H1 (cell line): Measurements from ENCODE around the gene ANO2. TPM values are rescaled to one million over a fixed set of nuclear protein-coding genes. Genes with fewer than 3 reads are reported as not detected.

Experiments
- CTCF ChIA-PET: fragments of 300-600 bp; sonication (Branson Sonifier 250); formaldehyde crosslinking; loops from one replicate; lab custom pipeline; 2021; ENCODE audit not compliant: partially characterized antibody; lab: Charles Lee
- POLR2A ChIA-PET: fragments of 300-600 bp; sonication (Branson Sonifier 250); formaldehyde crosslinking; loops from one replicate; lab custom pipeline; 2021; ENCODE audit warnings: inconsistent platforms; ENCODE audit not compliant: partially characterized antibody; lab: Charles Lee
- DNase-seq, 2 experiments: peaks; one replicate each; pipeline versions ENCODE4 v3.0.0 to v3.0.0-alpha.2; 2010 to 2022; ENCODE audit warnings: low spot score in 2 of 2, low read depth in 1 of 2, mixed read lengths in 1 of 2
- FAIRE-seq: peaks from 2 replicates; lab custom pipeline; 2011; peaks lifted over from hg19 to GRCh38; lab: Jason Lieb, UNC
- H2AFZ ChIP-seq: 2 replicates; pipeline ENCODE4 v1.8.1; 2012; ENCODE audit warnings: low read length, inconsistent platforms
- H2AK5ac ChIP-seq: 2 replicates; pipeline ENCODE4 v1.6.1; 2013; ENCODE audit warnings: low read depth, low read length
- H2BK120ac ChIP-seq: replicated peaks from 2 replicates; pipeline ENCODE3; 2013; ENCODE audit warnings: low read depth, low read length, inconsistent platforms
- H2BK12ac ChIP-seq: 2 replicates; pipeline ENCODE4 v1.6.1; 2013; ENCODE audit warnings: low read depth, low read length
- H2BK15ac ChIP-seq: 2 replicates; pipeline ENCODE4 v1.6.1; 2013; ENCODE audit warnings: low read length
- H2BK20ac ChIP-seq: 2 replicates; pipeline ENCODE4 v1.6.1; 2013; ENCODE audit warnings: low read length
- H2BK5ac ChIP-seq: 2 replicates; pipeline ENCODE4 v1.6.1; 2013; ENCODE audit warnings: low read depth, low read length
- H3K14ac ChIP-seq: 2 replicates; pipeline ENCODE4 v1.6.1; 2013; ENCODE audit warnings: inconsistent platforms; ENCODE audit not compliant: insufficient read length
- H3K18ac ChIP-seq: 2 replicates; pipeline ENCODE4 v1.6.1; 2013; ENCODE audit warnings: low read length; ENCODE audit errors: extremely low read depth
- H3K23ac ChIP-seq: 2 replicates; pipeline ENCODE4 v1.6.1; 2013; ENCODE audit warnings: inconsistent platforms; ENCODE audit not compliant: insufficient read length
- H3K23me2 ChIP-seq: 2 replicates; pipeline ENCODE4 v1.6.1; 2013; ENCODE audit warnings: low read depth, low read length
- H3K27ac ChIP-seq: 2 replicates; pipeline ENCODE4 v1.6.1; 2011; ENCODE audit warnings: low read depth, low read length, inconsistent platforms
- H3K27me3 ChIP-seq, 4 experiments: replicated peaks in 1 of 4; 1 replicate in 1 of 4; 2 replicates in 3 of 4; pipeline versions ENCODE4 v1.6.1 to v1.8.1; 2011 to 2013; ENCODE audit warnings: low read length in 3 of 4, mild to moderate bottlenecking in 3 of 4, inconsistent platforms in 2 of 4, mixed read lengths in 2 of 4, moderate library complexity in 1 of 4; ENCODE audit not compliant: control insufficient read depth in 3 of 4, insufficient read depth in 3 of 4; ENCODE audit errors: extremely low read depth in 1 of 4
- H3K36me3 ChIP-seq, 4 experiments: 2 replicates each; pipeline versions ENCODE4 v1.6.1 to v1.8.1; 2011 to 2013; ENCODE audit warnings: mild to moderate bottlenecking in 4 of 4, low read length in 3 of 4, moderate library complexity in 2 of 4, control low read depth in 1 of 4, inconsistent platforms in 1 of 4; ENCODE audit not compliant: insufficient read depth in 4 of 4, control insufficient read depth in 2 of 4
- H3K4ac ChIP-seq: replicated peaks from 2 replicates; pipeline ENCODE3; 2013; ENCODE audit warnings: low read length, low read depth, mixed read lengths, inconsistent platforms; ENCODE audit not compliant: insufficient read length
- H3K4me1 ChIP-seq, 4 experiments: replicated peaks in 1 of 4; 1 replicate in 1 of 4; 2 replicates in 3 of 4; pipeline versions ENCODE4 v1.6.1 to v1.8.1; 2011 to 2013; ENCODE audit warnings: low read length in 3 of 4, inconsistent platforms in 2 of 4, mixed read lengths in 1 of 4; ENCODE audit not compliant: insufficient read depth in 4 of 4, control insufficient read depth in 3 of 4
- H3K4me2 ChIP-seq, 2 experiments: 2 replicates each; pipeline versions ENCODE4 v1.6.1 to v1.8.1; 2011 to 2013; ENCODE audit warnings: low read depth in 2 of 2, low read length in 2 of 2, control low read depth in 1 of 2, inconsistent platforms in 1 of 2, mild to moderate bottlenecking in 1 of 2; ENCODE audit not compliant: insufficient read depth in 1 of 2
- H3K4me3 ChIP-seq, 4 experiments: fragments of 200-600, 300-600 bp in 1 of 4; sonication (generic), shearing (Covaris generic), sonication (Bioruptor Twin) in 1 of 4; 2 replicates each; pipeline versions ENCODE4 v1.5.1 to v1.8.1; 2011 to 2016; ENCODE audit warnings: low read length in 4 of 4, low read depth in 3 of 4, control low read depth in 2 of 4, inconsistent platforms in 2 of 4, mild to moderate bottlenecking in 2 of 4, mixed read lengths in 1 of 4, moderate library complexity in 1 of 4; ENCODE audit not compliant: insufficient read depth in 2 of 4; ENCODE audit errors: extremely low read depth in 1 of 4
- H3K56ac ChIP-seq: replicated peaks from 2 replicates; pipeline ENCODE3; 2013; ENCODE audit warnings: low read depth, mild to moderate bottlenecking, mixed read lengths, low read length, inconsistent platforms; ENCODE audit not compliant: insufficient read length
- H3K79me1 ChIP-seq: 2 replicates; pipeline ENCODE4 v1.6.1; 2013; ENCODE audit warnings: low read depth, low read length, control low read depth
- H3K79me2 ChIP-seq, 2 experiments: 2 replicates each; pipeline versions ENCODE4 v1.6.1 to v1.8.1; 2012 to 2013; ENCODE audit warnings: low read length in 2 of 2, mild to moderate bottlenecking in 2 of 2, inconsistent platforms in 1 of 2; ENCODE audit not compliant: insufficient read depth in 2 of 2, control insufficient read depth in 1 of 2
- H3K9ac ChIP-seq, 4 experiments: replicated peaks in 1 of 4; 1 replicate in 1 of 4; 2 replicates in 3 of 4; pipeline versions ENCODE4 v1.6.1 to v1.8.1; 2011 to 2013; ENCODE audit warnings: low read depth in 3 of 4, low read length in 3 of 4, control low read depth in 2 of 4, mild to moderate bottlenecking in 2 of 4, moderate library complexity in 2 of 4, inconsistent platforms in 1 of 4; ENCODE audit errors: extremely low read depth in 1 of 4
- H3K9me3 ChIP-seq, 2 experiments: 2 replicates each; pipeline versions ENCODE4 v1.6.1 to v1.8.1; 2012 to 2013; ENCODE audit warnings: mild to moderate bottlenecking in 2 of 2, moderate library complexity in 2 of 2, control low read depth in 1 of 2, inconsistent platforms in 1 of 2, low read depth in 1 of 2, low read length in 1 of 2, mixed read lengths in 1 of 2; ENCODE audit not compliant: insufficient read depth in 2 of 2
- H4K20me1 ChIP-seq, 2 experiments: replicated peaks in 1 of 2; 2 replicates each; pipeline versions ENCODE3 to v1.8.1; 2011 to 2013; ENCODE audit warnings: inconsistent platforms in 2 of 2, low read length in 2 of 2, mild to moderate bottlenecking in 1 of 2; ENCODE audit not compliant: insufficient read depth in 2 of 2, control insufficient read depth in 1 of 2
- H4K5ac ChIP-seq: 2 replicates; pipeline ENCODE4 v1.6.1; 2013; ENCODE audit warnings: low read length, low read depth, mixed read lengths, inconsistent platforms; ENCODE audit not compliant: insufficient read length
- H4K8ac ChIP-seq: 2 replicates; pipeline ENCODE4 v1.8.0; 2013; ENCODE audit warnings: mild to moderate bottlenecking, moderate library complexity, low read length, inconsistent platforms; ENCODE audit not compliant: insufficient read depth; ENCODE audit errors: extremely low read depth
- H4K91ac ChIP-seq: replicated peaks from 2 replicates; pipeline ENCODE3; 2013; ENCODE audit warnings: low read length, mixed read lengths, inconsistent platforms; ENCODE audit not compliant: insufficient read length
- SRF ChIP-seq: IDR thresholded peaks from 2 replicates; pipeline ENCODE4 v1.6.1; 2011; ENCODE audit warnings: mild to moderate bottlenecking, low read depth, low read length, moderate library complexity
- TBP ChIP-seq: IDR thresholded peaks from 2 replicates; pipeline ENCODE4 v1.6.1; 2011; ENCODE audit warnings: low read depth, low read length, improper control_type of control experiment
- WGBS, 2 experiments: shearing (Covaris generic) in 1 of 2; methylation state at CpG; one replicate each; pipeline versions ENCODE4 v1.1.6 to v1.1.7; 2013 to 2015; ENCODE audit warnings: low lambda C conversion rate in 2 of 2, mixed read lengths in 2 of 2, inconsistent platforms in 1 of 2, low coverage in 1 of 2, missing lambda C conversion rate in 1 of 2; ENCODE audit not compliant: insufficient replicate concordance in 2 of 2, insufficient coverage in 1 of 2, insufficient read length in 1 of 2; ENCODE audit errors: extremely low coverage in 1 of 2, missing lambda C conversion rate in 1 of 2; 5-methylcytosine and 5-hydroxymethylcytosine counted together
- polyA plus RNA-seq, 7 experiments: library from polyadenylated mRNA; depleted of rRNA in 3 of 7; stranded (reverse) in 5 of 7; unstranded in 2 of 7; fragments of >200 nt in 5 of 7; fragments of 200-250 nt in 2 of 7; gene quantifications; 1 replicate in 5 of 7; 2 replicates in 1 of 7; 4 replicates in 1 of 7; pipeline versions ENCODE4 v1.2.1 to v1.2.3, GENCODE V29; 2011 to 2013; ENCODE audit warnings: missing spikeins in 2 of 7, mixed read lengths in 2 of 7
- total RNA-seq: library from RNA; stranded (reverse); fragmentation: NEBNext Ultra II Directional; extraction: Animal tissue kit (Norgen Biotek cat#: 25700); gene quantifications from 2 replicates; pipeline ENCODE4 v1.2.1, GENCODE V29; 2021

ANO2 gene
- total and polyA plus RNA-seq, 2 of the 8 experiments (the other 6 are each of a cell fraction or from before 2014, with no cell fraction given) = 1.9 to 5.5 TPM

GRCh38 chr12:5549011-5549410, 396.0 kb downstream of the ANO2 start:
- Histone ChIP-seq H3K79me1 (no peaks in the 10 kb centered on the region), H3K4me2 (no peak overlapping the region), H4K8ac (no peak overlapping the region), H3K56ac (no peak overlapping the region), H3K18ac (no peak overlapping the region), H2AFZ (no peak overlapping the region), H4K5ac (no peak overlapping the region), H3K36me3 (no peaks in the 10 kb centered on the region), H3K9ac (no peak overlapping the region), H3K9me3 (peaks cover 0 to under 1% of the 10 kb centered on the region in 2 experiments; a peak in 1 of 4 replicates), H2BK12ac (peak overlapping the region; percentile 33; the same call in 1 of the 2 replicates), H4K91ac (no peak overlapping the region), H3K23me2 (no peaks in the 10 kb centered on the region), H3K4me1 (no peaks in the 10 kb centered on the region), H3K27me3 (no peaks in the 10 kb centered on the region), H3K27ac (no peak overlapping the region), H2BK120ac (no peak overlapping the region), H3K4ac (no peak overlapping the region), H2AK5ac (no peak overlapping the region), H3K4me3 (no peak overlapping the region), H2BK15ac (no peak overlapping the region), H2BK20ac (no peak overlapping the region), H3K14ac (no peak overlapping the region), H3K23ac (no peak overlapping the region), H3K79me2 (no peaks in the 10 kb centered on the region), H4K20me1 (no peaks in the 10 kb centered on the region), H2BK5ac (no peak overlapping the region)
- DNase-seq (no peak), FAIRE-seq (no peak)
- 98% methylated on average over 5 of the region's 5 CpGs; no CpG with 5 or more reads in 1 of the 2 experiments for WGBS, 2 experiments
- ChIA-PET POLR2A (no interaction called here), CTCF (interaction anchor here (1.3 to 2.2 kb wide), 3 partner anchors 8 to 100 kb away, joined by 3 to 9 read pairs (median 3); no protein-coding TSS in a partner anchor)
- TF ChIP-seq TBP (no peak), SRF (no peak)
